Measurements from ENCODE around the gene ATP2A3.

- TF ChIP-seq CTCF (conservative IDR thresholded peaks at IDR 0.05; ENCODE audit: low read length) (no peak), EZH2phosphoT487 (IDR thresholded peaks at IDR 0.05; ENCODE audit: borderline replicate concordance) (no peak)
Measured at GRCh38 chr17:4001048-4001590, 36.9 kb upstream of the ATP2A3 start.
